ENCODE measurements around the gene TTC34. TPM values are rescaled to one million over a fixed set of nuclear protein-coding genes. Genes with fewer than 3 reads are reported as not detected.

The TTC34 gene
- polyA plus RNA-seq, 3 donors: 0.03 to 1.00 TPM; not detected in 1

- intact Hi-C loops (cut with micrococcal nuclease): no loop called here
- WGBS (ENCODE audit: insufficient coverage): 100% methylated on average over 1 of the region's 3 CpGs
- Histone ChIP-seq H2AFZ (ENCODE audit: insufficient read depth, low read depth, low read length, poor library complexity, severe bottlenecking) (no peak overlapping the region), H3K27me3 (ENCODE audit: control insufficient read depth in 2 of 2, insufficient read depth in 2 of 2, low read length in 2 of 2) (no peaks in the 10 kb centered on the region), H3K27ac (ENCODE audit: low read depth in 1 of 2, low read length in 2 of 2) (no peak overlapping the region), H4K20me1 (ENCODE audit: insufficient read depth, low read length) (no peaks in the 10 kb centered on the region), H3K9me3 (replicated peaks in 1 of 2; ENCODE audit: control insufficient read depth in 1 of 2, insufficient read depth in 1 of 2, low read length in 2 of 2) (no peaks in the 10 kb centered on the region), H3K79me2 (ENCODE audit: insufficient read depth, low read length) (no peaks in the 10 kb centered on the region), H3K9ac (ENCODE audit: insufficient read depth, low read length, poor library complexity, severe bottlenecking) (no peak overlapping the region), H3K4me3 (replicated peaks in 1 of 3; ENCODE audit: low read depth in 2 of 3, low read length in 3 of 3) (no peak overlapping the region), H3K36me3 (replicated peaks in 1 of 2; ENCODE audit: control insufficient read depth in 1 of 2, insufficient read depth in 2 of 2, low read length in 2 of 2) (no peaks in the 10 kb centered on the region), H3K4me1 (ENCODE audit: control insufficient read depth in 1 of 2, insufficient read depth in 2 of 2, low read length in 2 of 2) (peaks cover 0 to 2% of the 10 kb centered on the region in 2 donors), H3K4me2 (replicated peaks; ENCODE audit: extremely low read depth, low read length, poor library complexity, severe bottlenecking) (no peak overlapping the region)
- DNase-seq: no peak
- H3K27ac Mint-ChIP-seq: peak overlapping the region in 1 of 7 donors; percentile 57
- no peaks in the 10 kb centered on the region for H3K4me1 Mint-ChIP-seq
- peaks cover 9 to 36% (median 12%) of the 10 kb centered on the region in 3 donors for H3K27me3 Mint-ChIP-seq (ENCODE audit: low read depth in 3 of 3)
- H3K36me3 Mint-ChIP-seq: no peaks in the 10 kb centered on the region
- peaks cover 0 to 14% (median 3%) of the 10 kb centered on the region in 7 donors for H3K9me3 Mint-ChIP-seq
- no peak overlapping the region for H3K4me3 Mint-ChIP-seq
- TF ChIP-seq CTCF (IDR thresholded peaks at IDR 0.05): no peak
Observed at GRCh38 chr1:2598329-2598931, 203.1 kb downstream of the TTC34 start.

- Histone ChIP-seq H3K4me1 (ENCODE audit: control insufficient read depth in 1 of 2, insufficient read depth in 2 of 2, low read length in 2 of 2) (peaks cover 4 to 7% of the 10 kb centered on the region in 2 donors), H3K27ac (ENCODE audit: low read depth in 1 of 2, low read length in 2 of 2) (no peak overlapping the region), H3K4me3 (replicated peaks in 1 of 3; ENCODE audit: low read depth in 2 of 3, low read length in 3 of 3) (no peak overlapping the region), H2AFZ (ENCODE audit: insufficient read depth, low read depth, low read length, poor library complexity, severe bottlenecking) (no peak overlapping the region), H3K4me2 (replicated peaks; ENCODE audit: extremely low read depth, low read length, poor library complexity, severe bottlenecking) (no peak overlapping the region), H3K79me2 (ENCODE audit: insufficient read depth, low read length) (no peaks in the 10 kb centered on the region), H3K36me3 (replicated peaks in 1 of 2; ENCODE audit: control insufficient read depth in 1 of 2, insufficient read depth in 2 of 2, low read length in 2 of 2) (no peaks in the 10 kb centered on the region), H3K9me3 (replicated peaks in 1 of 2; ENCODE audit: control insufficient read depth in 1 of 2, insufficient read depth in 1 of 2, low read length in 2 of 2) (no peaks in the 10 kb centered on the region), H4K20me1 (ENCODE audit: insufficient read depth, low read length) (no peaks in the 10 kb centered on the region), H3K27me3 (ENCODE audit: control insufficient read depth in 2 of 2, insufficient read depth in 2 of 2, low read length in 2 of 2) (no peaks in the 10 kb centered on the region), H3K9ac (ENCODE audit: insufficient read depth, low read length, poor library complexity, severe bottlenecking) (no peak overlapping the region)
- Mint-ChIP-seq H3K4me3 (no peak overlapping the region), H3K27ac (no peak overlapping the region), H3K9me3 (peaks cover 0 to 14% (median 3%) of the 10 kb centered on the region in 7 donors), H3K36me3 (no peaks in the 10 kb centered on the region), H3K27me3 (ENCODE audit: low read depth in 3 of 3) (peaks cover 9 to 37% (median 10%) of the 10 kb centered on the region in 3 donors), H3K4me1 (peaks cover 4% of the 10 kb centered on the region)
- WGBS (ENCODE audit: insufficient coverage): 81% methylated on average over 34 of the region's 34 CpGs
- TF ChIP-seq CTCF (IDR thresholded peaks at IDR 0.05): no peak
- intact Hi-C loops (cut with micrococcal nuclease): no loop called here
- no peak for DNase-seq
Observed at GRCh38 chr1:2597441-2598328, 203.8 kb downstream of the TTC34 start.
